Choroid plexus epithelial cell (primary cell): Measurements from ENCODE around the gene CYBA.

Experiments used
- DNase-seq: peaks from one replicate; pipeline ENCODE4 v3.0.0-alpha.2; 2010; ENCODE audit warnings: low read depth
- H3K4me3 ChIP-seq: 2 replicates; pipeline ENCODE4 v1.5.1; 2011; ENCODE audit warnings: low read depth, mild to moderate bottlenecking, control low read depth, low read length, moderate library complexity
- CTCF ChIP-seq: conservative IDR thresholded peaks from 2 replicates; pipeline ENCODE4 v1.5.1; 2011; ENCODE audit warnings: low read depth, mild to moderate bottlenecking, control low read depth, inconsistent platforms, low read length, moderate library complexity

The CYBA gene

GRCh38 chr16:88596483-88596882, 54.4 kb downstream of the CYBA start:
- peak; percentile 13 for DNase-seq
- TF ChIP-seq CTCF, result no peak
- H3K4me3 ChIP-seq, result no peak overlapping the region

- TF ChIP-seq CTCF, result no peak
- H3K4me3 ChIP-seq, result no peak overlapping the region
- no peak for DNase-seq
Measured at GRCh38 chr16:88595921-88596320, 54.9 kb downstream of the CYBA start.

GRCh38 chr16:88595101-88595500, 55.8 kb downstream of the CYBA start:
- no peak for TF ChIP-seq CTCF
- H3K4me3 ChIP-seq, result no peak overlapping the region
- no peak for DNase-seq

GRCh38 chr16:88593910-88594309, 56.9 kb downstream of the CYBA start:
- TF ChIP-seq CTCF, result no peak
- H3K4me3 ChIP-seq, result no peak overlapping the region
- DNase-seq, result no peak

GRCh38 chr16:88593489-88593888, 57.4 kb downstream of the CYBA start:
- no peak for TF ChIP-seq CTCF
- no peak for DNase-seq
- no peak overlapping the region for H3K4me3 ChIP-seq
